Vagina (tissue), 2 donors: ENCODE results near the gene MMP23B. TPM values are rescaled to one million over a fixed set of nuclear protein-coding genes. Genes with fewer than 3 reads are reported as not detected.
"Not testable (repeated sequence)": the region's sequence is repeated elsewhere in the genome, so short reads cannot be mapped to it uniquely, and the experiment has no call there.

Experiments
- DNase-seq, 2 donors: peaks; one replicate each; pipeline ENCODE4 v3.0.0-alpha.2; 2017; ENCODE audit errors: extremely low spot score in 2 of 2
- H3K27ac ChIP-seq: fragments of 200-600 bp; sonication (generic); one replicate; pipeline ENCODE4 v1.5.1; 2019
- H3K27me3 ChIP-seq: fragments of 200-600 bp; sonication (generic); one replicate; pipeline ENCODE4 v1.5.1; 2019
- H3K36me3 ChIP-seq, 2 donors: fragments of 200-600 bp; sonication (generic); one replicate each; pipeline ENCODE4 v1.5.1; 2017 to 2019
- H3K4me1 ChIP-seq: fragments of 200-600 bp; sonication (generic); one replicate; pipeline ENCODE4 v1.5.1; 2019
- H3K4me3 ChIP-seq, 2 donors: fragments of 200-600 bp; sonication (generic); 1 replicate in 1 of 2; 2 replicates in 1 of 2; pipeline ENCODE4 v1.5.1; 2016 to 2019
- H3K9me3 ChIP-seq: fragments of 200-600 bp; sonication (generic); one replicate; pipeline ENCODE4 v1.5.1; 2019
- POLR2A ChIP-seq, 2 donors: fragments of 450-650 bp; IDR thresholded peaks; one replicate each; pipeline ENCODE4 v1.6.1; 2017; ENCODE audit warnings: antibody characterized with exemption in 2 of 2, mild to moderate bottlenecking in 2 of 2, moderate library complexity in 2 of 2
- POLR2AphosphoS5 ChIP-seq, 2 donors: sonication (generic); formaldehyde crosslinking; IDR thresholded peaks; one replicate each; pipeline ENCODE4 v1.9.0; 2017; ENCODE audit warnings: antibody characterized with exemption in 2 of 2, mild to moderate bottlenecking in 2 of 2, low read depth in 1 of 2; ENCODE audit not compliant: insufficient read depth in 1 of 2
- intact Hi-C: fragments of 100-400 bp; cut with DNase I; formaldehyde crosslinking; loops from one replicate; pipeline ENCODE4 v1.15.1; 2023
- total RNA-seq: library from RNA; depleted of rRNA; stranded (reverse); fragments of >200 nt; gene quantifications from one replicate; pipeline ENCODE4 v1.2.3, GENCODE V29; 2016
- TF ChIP-seq, protein P1 (sequence below), 3 experiments: fragments of 450-650 bp in 2 of 3; fragments of 200-600 bp in 1 of 3; sonication (generic) in 1 of 3; IDR thresholded peaks; one replicate each; pipeline ENCODE4 v1.5.1; 2017 to 2019; ENCODE audit warnings: antibody characterized with exemption in 3 of 3, mild to moderate bottlenecking in 2 of 3, moderate library complexity in 2 of 3

The MMP23B gene
- total RNA-seq, 1 donor from 2014 or later: 42.7 TPM

DNA sequence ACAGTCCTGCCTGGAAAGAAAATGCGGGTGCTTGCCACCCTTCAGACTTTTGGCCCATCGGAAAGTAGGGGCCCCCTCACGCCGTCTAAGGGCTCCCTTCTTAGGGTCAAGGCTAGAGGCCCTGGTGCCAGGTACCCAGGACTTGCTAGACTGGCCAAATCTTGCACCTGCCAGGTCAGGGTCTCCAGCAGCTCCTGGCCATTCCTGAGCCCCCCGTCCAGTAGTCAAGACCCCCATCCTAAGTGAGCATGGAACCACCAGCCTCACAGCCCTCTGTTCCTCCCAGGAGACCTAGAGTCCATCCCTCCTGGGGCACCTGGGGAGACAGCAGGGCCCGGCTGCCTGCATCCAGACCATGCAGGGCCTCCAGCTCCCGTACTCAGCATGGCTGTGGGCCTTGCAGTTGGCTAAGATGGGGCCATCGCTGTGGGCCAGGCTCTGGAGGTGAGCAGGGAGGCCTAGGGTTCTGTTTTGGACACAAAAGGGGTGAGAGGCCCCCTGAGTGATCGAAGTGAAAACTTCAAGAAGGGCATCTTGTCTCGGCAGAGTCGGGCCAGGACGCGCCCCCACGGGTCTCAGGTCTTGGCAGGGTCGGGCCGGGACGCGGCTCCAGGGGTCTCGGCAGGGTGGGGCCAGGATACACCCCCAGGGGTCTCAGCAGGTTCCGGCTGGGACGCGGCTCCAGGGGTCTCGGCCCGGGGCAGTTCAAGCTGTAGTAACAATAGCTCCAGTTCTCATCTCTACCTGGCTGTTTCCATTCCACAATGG is 38.0 kb upstream of the MMP23B start:
- no peaks in the 10 kb centered on the region for H3K36me3 ChIP-seq
- intact Hi-C loops: no loop called here
- H3K27ac ChIP-seq: no peak overlapping the region
- TF ChIP-seq POLR2A (IDR thresholded peaks at IDR 0.05) (no peak), POLR2AphosphoS5 (IDR thresholded peaks at IDR 0.05; ENCODE audit: insufficient read depth in 1 of 2, low read depth in 1 of 2) (no peak)
- TF ChIP-seq, protein P1, sequence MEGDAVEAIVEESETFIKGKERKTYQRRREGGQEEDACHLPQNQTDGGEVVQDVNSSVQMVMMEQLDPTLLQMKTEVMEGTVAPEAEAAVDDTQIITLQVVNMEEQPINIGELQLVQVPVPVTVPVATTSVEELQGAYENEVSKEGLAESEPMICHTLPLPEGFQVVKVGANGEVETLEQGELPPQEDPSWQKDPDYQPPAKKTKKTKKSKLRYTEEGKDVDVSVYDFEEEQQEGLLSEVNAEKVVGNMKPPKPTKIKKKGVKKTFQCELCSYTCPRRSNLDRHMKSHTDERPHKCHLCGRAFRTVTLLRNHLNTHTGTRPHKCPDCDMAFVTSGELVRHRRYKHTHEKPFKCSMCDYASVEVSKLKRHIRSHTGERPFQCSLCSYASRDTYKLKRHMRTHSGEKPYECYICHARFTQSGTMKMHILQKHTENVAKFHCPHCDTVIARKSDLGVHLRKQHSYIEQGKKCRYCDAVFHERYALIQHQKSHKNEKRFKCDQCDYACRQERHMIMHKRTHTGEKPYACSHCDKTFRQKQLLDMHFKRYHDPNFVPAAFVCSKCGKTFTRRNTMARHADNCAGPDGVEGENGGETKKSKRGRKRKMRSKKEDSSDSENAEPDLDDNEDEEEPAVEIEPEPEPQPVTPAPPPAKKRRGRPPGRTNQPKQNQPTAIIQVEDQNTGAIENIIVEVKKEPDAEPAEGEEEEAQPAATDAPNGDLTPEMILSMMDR (IDR thresholded peaks at IDR 0.05): no peak
- H3K4me1 ChIP-seq: peaks cover 1% of the 10 kb centered on the region
- DNase-seq: no peak
- H3K4me3 ChIP-seq: no peak overlapping the region
- peaks cover 3% of the 10 kb centered on the region for H3K27me3 ChIP-seq
- no peaks in the 10 kb centered on the region for H3K9me3 ChIP-seq

GRCh38 chr1:1594602-1595260 is 37.2 kb upstream of the MMP23B start:
- Histone ChIP-seq H3K27me3 (peaks cover 3% of the 10 kb centered on the region), H3K9me3 (no peaks in the 10 kb centered on the region), H3K4me1 (peaks cover 6% of the 10 kb centered on the region), H3K27ac (no peak overlapping the region), H3K4me3 (no peak overlapping the region), H3K36me3 (no peaks in the 10 kb centered on the region)
- intact Hi-C loops: no loop called here
- DNase-seq: no peak
- TF ChIP-seq, protein P1 (IDR thresholded peaks at IDR 0.05): no peak
- TF ChIP-seq POLR2AphosphoS5 (IDR thresholded peaks at IDR 0.05; ENCODE audit: insufficient read depth in 1 of 2, low read depth in 1 of 2) (no peak), POLR2A (IDR thresholded peaks at IDR 0.05) (no peak)

DNA sequence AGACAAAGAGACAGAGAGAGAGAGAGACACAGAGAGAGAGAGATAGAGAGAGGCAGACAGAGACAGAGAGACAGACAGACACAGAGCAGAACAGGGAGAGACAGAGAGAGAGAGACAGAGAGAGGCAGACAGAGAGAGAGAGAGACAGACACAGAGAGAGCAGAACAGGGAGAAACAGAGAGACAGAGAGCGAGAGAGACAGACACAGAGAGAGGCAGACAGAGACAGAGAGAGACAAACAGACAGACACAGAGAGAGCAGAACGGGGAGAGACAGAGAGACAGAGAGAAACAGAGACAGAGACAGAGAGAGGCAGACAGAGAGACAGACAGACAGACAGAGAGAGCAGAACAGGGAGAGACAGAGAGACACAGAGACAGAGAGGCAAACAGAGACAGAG is 36.6 kb upstream of the MMP23B start:
- not testable (repeated sequence) for H3K4me3 ChIP-seq, DNase-seq

DNA sequence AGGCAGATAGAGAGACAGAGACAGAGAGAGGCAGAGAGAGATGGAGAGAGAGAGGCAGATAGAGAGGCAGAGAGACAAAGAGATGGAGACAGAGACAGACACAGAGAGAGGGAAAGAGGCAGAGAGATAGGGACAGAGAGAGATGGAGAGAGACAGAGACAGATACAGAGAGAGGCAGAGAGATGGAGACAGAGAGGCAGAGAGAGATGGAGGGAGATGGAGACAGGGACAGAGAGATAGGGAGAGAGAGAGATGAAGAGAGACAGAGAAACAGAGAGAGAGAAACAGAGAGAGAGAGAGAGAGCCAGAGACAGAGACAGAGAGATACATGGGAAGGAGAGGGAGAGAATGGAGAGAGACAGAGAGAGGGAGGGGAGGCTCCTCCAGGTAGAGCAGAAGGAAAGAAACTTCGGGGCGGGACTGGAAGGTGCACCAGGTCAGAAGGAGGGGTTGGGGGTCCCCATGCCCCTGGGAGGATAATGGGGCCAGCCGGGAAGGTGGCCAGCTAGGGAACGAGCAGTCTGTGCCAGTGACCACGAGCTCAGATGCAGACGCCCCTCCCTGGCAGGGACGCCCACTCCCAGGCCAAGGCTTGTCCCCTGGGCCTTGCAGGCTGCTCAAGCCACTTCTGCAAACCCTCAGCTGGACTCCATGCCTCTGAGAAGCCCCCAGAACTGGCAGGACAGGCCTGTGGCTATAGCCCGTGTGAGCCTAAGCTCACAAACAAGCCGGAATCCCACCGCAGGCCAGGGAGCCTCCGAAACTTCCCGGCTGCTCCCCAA is 35.3 kb upstream of the MMP23B start:
- Histone ChIP-seq H3K27me3 (peaks cover 3% of the 10 kb centered on the region), H3K9me3 (no peaks in the 10 kb centered on the region), H3K4me1 (peaks cover 9% of the 10 kb centered on the region), H3K36me3 (no peaks in the 10 kb centered on the region), H3K27ac (no peak overlapping the region), H3K4me3 (no peak overlapping the region)
- intact Hi-C loops: no loop called here
- DNase-seq: no peak
- TF ChIP-seq POLR2A (IDR thresholded peaks at IDR 0.05) (no peak), POLR2AphosphoS5 (IDR thresholded peaks at IDR 0.05; ENCODE audit: insufficient read depth in 1 of 2, low read depth in 1 of 2) (no peak)
- TF ChIP-seq, protein P1 (IDR thresholded peaks at IDR 0.05): no peak

More for the DNA sequence above, 36.6 kb upstream of the MMP23B start:
- H3K27ac ChIP-seq, H3K27me3 ChIP-seq, H3K36me3 ChIP-seq, H3K4me1 ChIP-seq, H3K9me3 ChIP-seq, intact Hi-C loops: not testable (repeated sequence)

- H3K27ac ChIP-seq: no peak overlapping the region
- H3K4me3 ChIP-seq: no peak overlapping the region
- peaks cover 9% of the 10 kb centered on the region for H3K4me1 ChIP-seq
- H3K9me3 ChIP-seq: no peaks in the 10 kb centered on the region
- DNase-seq: no peak
- TF ChIP-seq POLR2AphosphoS5 (IDR thresholded peaks at IDR 0.05; ENCODE audit: insufficient read depth in 1 of 2, low read depth in 1 of 2): no peak
- TF ChIP-seq, protein P1 (IDR thresholded peaks at IDR 0.05): no peak
- TF ChIP-seq POLR2A (IDR thresholded peaks at IDR 0.05): no peak
- no peaks in the 10 kb centered on the region for H3K36me3 ChIP-seq
- intact Hi-C loops: no loop called here
- H3K27me3 ChIP-seq: peaks cover 3% of the 10 kb centered on the region
These were observed 34.6 kb upstream of the MMP23B start for GRCh38 chr1:1597275-1597930.
